Renal cortical epithelial cell (primary cell): ENCODE results near the gene SDCCAG8. TPM values are rescaled to one million over a fixed set of nuclear protein-coding genes. Genes with fewer than 3 reads are reported as not detected.

Experiments
- DNase-seq: peaks from one replicate; pipeline ENCODE4 v3.0.0-alpha.2; 2011; ENCODE audit warnings: low read depth
- total RNA-seq: library from RNA; depleted of rRNA; stranded (reverse); fragments of >200 nt; gene quantifications from 2 replicates; pipeline ENCODE4 v1.2.3, GENCODE V29; 2014

SDCCAG8 gene
- total RNA-seq, 1 donor from 2014 or later, result 51.5 TPM

DNA sequence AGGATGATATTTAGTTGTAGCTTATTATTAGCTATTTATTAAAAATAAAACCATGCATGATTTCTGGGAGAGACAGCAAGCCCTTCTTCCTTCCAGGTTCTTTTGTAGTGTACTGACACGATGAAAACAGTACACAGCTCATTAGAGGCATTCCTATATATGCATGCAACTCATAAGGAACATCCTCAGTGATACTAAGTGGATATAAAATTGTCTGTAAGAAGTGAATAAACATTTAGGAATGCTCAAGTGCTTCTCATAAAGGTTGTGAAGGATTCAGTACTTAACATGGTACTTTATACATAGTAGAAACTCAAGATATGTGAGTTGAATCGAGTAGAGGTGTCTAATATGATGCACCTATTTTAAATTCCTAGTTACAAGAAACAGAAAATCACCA lies 287.7 kb downstream of the SDCCAG8 start:
- no peak for DNase-seq

GRCh38 chr1:243546457-243546856 lies 290.6 kb downstream of the SDCCAG8 start:
- no peak for DNase-seq

DNA sequence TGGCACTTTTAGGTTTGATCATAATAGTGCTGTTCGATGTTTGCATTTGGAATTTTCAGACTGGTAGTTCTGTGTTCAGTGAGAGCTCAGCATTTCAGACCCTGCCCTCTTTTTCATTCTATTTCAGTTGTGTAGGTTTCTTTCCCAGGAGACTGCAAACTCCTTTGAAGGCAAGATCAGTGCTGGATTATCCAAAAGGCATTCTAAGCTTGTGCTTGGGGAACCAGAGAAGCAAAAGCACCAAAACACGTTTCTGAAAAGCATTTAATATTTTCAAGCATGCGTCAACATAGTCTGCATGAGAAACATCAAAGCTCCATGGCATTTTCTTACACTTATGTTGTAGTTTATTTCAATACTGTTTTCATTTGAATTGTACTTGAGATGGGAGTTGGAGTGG lies 292.1 kb downstream of the SDCCAG8 start:
- no peak for DNase-seq

GRCh38 chr1:243548516-243548915 lies 292.7 kb downstream of the SDCCAG8 start:
- DNase-seq, result no peak

GRCh38 chr1:243549108-243549507 lies 293.3 kb downstream of the SDCCAG8 start:
- peak; percentile 89 for DNase-seq

Other genes starting within 250 kb of the SDCCAG8 start
- gene CEP170, start 760 bp upstream of the SDCCAG8 start, total RNA-seq, result 55.6 and 76.9 TPM in 2 replicates